Transverse colon (tissue), 4 donors: ENCODE measurements around the gene BAZ2B.

Experiments
- CTCF ChIP-seq, 5 experiments: fragments of 200-600 bp in 3 of 5; fragments of 450-650 bp in 2 of 5; sonication (generic) in 3 of 5; IDR thresholded peaks; 1 replicate in 2 of 5; 2 replicates in 3 of 5; pipeline ENCODE4 v1.5.1; 2016 to 2017; ENCODE audit warnings: antibody characterized with exemption in 5 of 5, inconsistent platforms in 3 of 5, mild to moderate bottlenecking in 2 of 5, moderate library complexity in 1 of 5
- EP300 ChIP-seq: sonication (generic); formaldehyde crosslinking; IDR thresholded peaks from one replicate; pipeline ENCODE4 v1.6.1; 2017; ENCODE audit warnings: antibody characterized with exemption, low read depth
- POLR2A ChIP-seq: fragments of 450-650 bp; IDR thresholded peaks from one replicate; pipeline ENCODE4 v1.6.1; 2016; ENCODE audit warnings: antibody characterized with exemption, mild to moderate bottlenecking, moderate library complexity
- POLR2AphosphoS5 ChIP-seq, 3 donors: sonication (generic); formaldehyde crosslinking; IDR thresholded peaks; one replicate each; pipeline ENCODE4 v1.6.1; 2016; ENCODE audit warnings: antibody characterized with exemption in 3 of 3

DNA sequence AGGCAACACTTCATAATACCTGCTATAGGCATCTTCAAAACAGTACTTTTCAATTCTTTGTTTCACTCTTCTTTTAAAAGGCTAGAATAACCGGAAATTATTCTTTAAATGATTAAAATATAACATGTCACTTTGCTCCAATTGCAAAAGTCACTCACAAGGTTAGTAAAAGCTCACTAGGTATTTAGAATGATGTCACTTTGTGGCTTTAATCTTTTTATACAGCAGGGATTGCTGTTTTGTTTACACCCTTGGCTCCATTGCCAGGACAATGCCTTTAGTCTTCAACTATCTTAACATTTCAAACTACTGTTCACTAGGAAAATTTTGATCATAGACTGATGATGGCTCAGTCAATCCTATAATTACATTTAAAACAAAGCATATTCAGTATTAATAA lies 157.1 kb downstream of the BAZ2B start:
- TF ChIP-seq CTCF (IDR thresholded peaks at IDR 0.05) = no peak
- TF ChIP-seq POLR2A = no peak
- no peak for TF ChIP-seq EP300
- TF ChIP-seq POLR2AphosphoS5 (IDR thresholded peaks at IDR 0.05) = no peak
